NCI-H2081 (cell line): ENCODE results near the gene GLOD5.

Experiments
- DNase-seq, 2 experiments: peaks; one replicate each; lab custom pipeline; 2025; lab: John Stamatoyannopoulos, UW

Gene GLOD5

GRCh38 chrX:48754238-48754637 is 7.3 kb upstream of the GLOD5 start:
- DNase-seq = no peak

GRCh38 chrX:48769230-48769629 is 7.7 kb downstream of the GLOD5 start:
- no peak for DNase-seq

GRCh38 chrX:48770296-48770695 is 8.7 kb downstream of the GLOD5 start:
- no peak for DNase-seq

GRCh38 chrX:48772602-48773001 is 11.1 kb downstream of the GLOD5 start:
- DNase-seq = no peak

GRCh38 chrX:48776818-48777439 is 15.4 kb downstream of the GLOD5 start:
- DNase-seq = no peak

- DNase-seq = no peak
These were observed 17.9 kb downstream of the GLOD5 start for GRCh38 chrX:48779399-48779798.

- DNase-seq = no peak
These were observed 20.2 kb downstream of the GLOD5 start for GRCh38 chrX:48781705-48782104.

- DNase-seq = no peak
These were observed 20.7 kb downstream of the GLOD5 start for GRCh38 chrX:48782216-48782615.

- DNase-seq = no peak
These were observed 21.2 kb downstream of the GLOD5 start for GRCh38 chrX:48782795-48783194.

- DNase-seq = no peak
These were observed 23.2 kb downstream of the GLOD5 start for GRCh38 chrX:48784726-48785125.

GRCh38 chrX:48785186-48785539 is 23.6 kb downstream of the GLOD5 start:
- no peak for DNase-seq

GRCh38 chrX:48785540-48786214 is 24.1 kb downstream of the GLOD5 start:
- DNase-seq = no peak

GRCh38 chrX:48786341-48786800 is 24.8 kb downstream of the GLOD5 start, which contains the start of gene GATA1:
Gene GATA1 (plus strand): TSS chrX:48786590. CDS start chrX:48791110, 4,520 bp downstream.
- DNase-seq = no peak

- DNase-seq = no peak
These were observed 25.4 kb downstream of the GLOD5 start for GRCh38 chrX:48786825-48787504.

- DNase-seq = no peak
These were observed 26.2 kb downstream of the GLOD5 start for GRCh38 chrX:48787505-48788443.

- DNase-seq = no peak
These were observed 28.0 kb downstream of the GLOD5 start for GRCh38 chrX:48789366-48790220.

GRCh38 chrX:48790477-48790876 is 28.9 kb downstream of the GLOD5 start:
- DNase-seq = no peak

- DNase-seq = no peak
These were observed 29.7 kb downstream of the GLOD5 start for GRCh38 chrX:48791063-48791820.

- DNase-seq = no peak
These were observed 30.7 kb downstream of the GLOD5 start for GRCh38 chrX:48792219-48792618.

GRCh38 chrX:48793935-48794334 is 32.4 kb downstream of the GLOD5 start:
- DNase-seq = no peak
